HG02763 (cell line): Measurements from ENCODE around the gene HEPACAM2.
A peak's percentile ranks its signal among the peaks of the same experiment; 100 is the strongest.

Source experiments
- ATAC-seq: cut with Tn5 transposase; IDR thresholded peaks from one replicate; pipeline ENCODE4 v1.9.1; 2021; ENCODE audit warnings: mild to moderate bottlenecking, moderate library complexity; ENCODE audit not compliant: unreplicated experiment

Gene HEPACAM2

GRCh38 chr7:93226310-93226709, at the start of gene HEPACAM2:
Gene HEPACAM2 (minus strand): TSS chr7:93226469.
- ATAC-seq = no peak

DNA sequence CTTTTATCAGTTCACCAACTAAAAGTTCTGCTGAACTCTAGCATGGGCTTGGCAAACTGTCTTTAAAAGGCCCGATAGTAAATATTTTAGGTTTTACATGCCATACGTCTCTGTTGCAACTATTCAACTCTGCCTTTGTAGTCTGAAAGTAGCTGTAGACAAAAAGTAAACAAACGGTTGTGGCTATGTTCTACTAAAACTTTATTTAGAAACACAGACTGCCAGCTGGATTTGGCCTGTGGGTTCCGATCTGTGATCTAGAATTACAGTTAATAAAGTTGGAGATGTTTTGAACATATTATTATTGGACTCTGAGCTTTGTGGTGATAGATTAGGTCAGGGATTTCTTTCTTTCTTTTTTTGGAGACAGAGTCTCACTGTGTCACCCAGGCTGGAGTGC, 39.0 kb upstream of the HEPACAM2 start:
- ATAC-seq = no peak

GRCh38 chr7:93262535-93262934, 36.3 kb upstream of the HEPACAM2 start:
- ATAC-seq = no peak

DNA sequence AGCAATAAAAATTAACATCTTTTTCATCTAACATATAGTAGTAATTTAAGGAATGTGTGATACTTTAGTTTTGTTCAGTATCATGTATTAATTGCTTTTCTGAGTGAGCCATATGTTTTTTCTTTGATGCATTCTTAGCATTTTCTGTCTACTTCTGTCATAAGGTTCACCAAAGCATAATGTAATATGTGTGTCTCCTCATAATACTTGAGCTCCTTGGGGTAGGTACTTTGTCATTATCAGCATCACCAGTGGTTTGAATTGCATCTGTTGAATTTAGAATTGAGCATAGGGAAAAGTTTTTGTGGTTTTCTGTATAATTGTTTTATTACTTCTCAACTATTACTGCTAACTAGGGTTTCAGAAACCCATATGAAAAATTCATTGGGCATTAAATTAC, 32.4 kb upstream of the HEPACAM2 start:
- no peak for ATAC-seq

GRCh38 chr7:93249491-93250148, 23.4 kb upstream of the HEPACAM2 start:
- ATAC-seq = no peak

GRCh38 chr7:93245525-93246432, 19.5 kb upstream of the HEPACAM2 start:
- ATAC-seq = no peak

GRCh38 chr7:93242106-93242505, 15.8 kb upstream of the HEPACAM2 start:
- ATAC-seq = no peak

- ATAC-seq = no peak
Observed at GRCh38 chr7:93239824-93240223, 13.6 kb upstream of the HEPACAM2 start.

DNA sequence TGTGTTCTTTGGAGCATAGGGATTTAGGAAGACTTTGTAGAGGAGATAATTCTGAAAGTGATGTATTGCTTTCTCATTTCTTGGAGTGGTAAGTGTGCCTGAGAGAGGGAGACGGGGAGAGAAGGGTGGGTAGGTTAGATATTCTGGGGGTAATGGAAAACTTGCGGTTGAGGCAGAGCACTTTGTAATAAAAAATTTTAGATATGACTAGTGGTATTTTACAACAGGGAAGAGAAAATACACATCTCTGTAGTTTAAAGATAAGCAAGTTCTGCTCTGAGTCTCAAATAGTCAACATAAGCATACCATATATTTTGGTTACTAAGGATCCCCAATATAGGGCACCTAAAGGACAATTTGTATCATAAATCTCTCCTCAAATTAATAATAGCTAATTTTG, 12.5 kb upstream of the HEPACAM2 start:
- ATAC-seq = no peak

GRCh38 chr7:93238131-93238530, 11.9 kb upstream of the HEPACAM2 start:
- ATAC-seq = no peak

GRCh38 chr7:93235541-93235940, 9.3 kb upstream of the HEPACAM2 start:
- ATAC-seq = no peak

GRCh38 chr7:93232673-93233018, 6.4 kb upstream of the HEPACAM2 start:
- no peak for ATAC-seq

GRCh38 chr7:93231799-93232672, 5.8 kb upstream of the HEPACAM2 start, which contains the start of gene VPS50:
Gene VPS50 (plus strand): TSS chr7:93232366. CDS start chr7:93232468, 102 bp downstream.
- ATAC-seq = peak; percentile 99

DNA sequence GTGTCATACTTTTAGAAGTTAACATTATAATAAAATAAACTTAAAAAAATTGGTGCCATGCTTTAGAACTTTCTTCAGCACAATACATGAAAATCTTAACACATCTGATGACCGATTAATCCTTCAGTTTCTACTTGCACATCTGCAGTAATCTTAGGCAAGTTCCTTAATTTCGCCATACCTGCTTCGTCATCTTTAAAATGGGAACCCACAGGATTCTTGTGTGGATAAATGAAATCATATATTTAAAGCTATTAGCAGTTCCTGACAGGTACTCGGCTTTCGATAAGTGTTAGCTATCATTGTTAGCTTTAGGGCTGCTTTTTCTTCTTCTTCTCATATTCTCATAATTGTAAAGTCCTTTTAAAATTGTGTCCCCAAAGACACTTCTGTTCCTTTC, 5.0 kb upstream of the HEPACAM2 start:
- ATAC-seq = no peak

- no peak for ATAC-seq
Observed at GRCh38 chr7:93228302-93228701, 2.0 kb upstream of the HEPACAM2 start.

- ATAC-seq = no peak
Observed at GRCh38 chr7:93219868-93220267, 6.4 kb downstream of the HEPACAM2 start.

GRCh38 chr7:93218997-93219827, 7.1 kb downstream of the HEPACAM2 start:
- no peak for ATAC-seq

- no peak for ATAC-seq
Observed at GRCh38 chr7:93212881-93213280, 13.4 kb downstream of the HEPACAM2 start.

DNA sequence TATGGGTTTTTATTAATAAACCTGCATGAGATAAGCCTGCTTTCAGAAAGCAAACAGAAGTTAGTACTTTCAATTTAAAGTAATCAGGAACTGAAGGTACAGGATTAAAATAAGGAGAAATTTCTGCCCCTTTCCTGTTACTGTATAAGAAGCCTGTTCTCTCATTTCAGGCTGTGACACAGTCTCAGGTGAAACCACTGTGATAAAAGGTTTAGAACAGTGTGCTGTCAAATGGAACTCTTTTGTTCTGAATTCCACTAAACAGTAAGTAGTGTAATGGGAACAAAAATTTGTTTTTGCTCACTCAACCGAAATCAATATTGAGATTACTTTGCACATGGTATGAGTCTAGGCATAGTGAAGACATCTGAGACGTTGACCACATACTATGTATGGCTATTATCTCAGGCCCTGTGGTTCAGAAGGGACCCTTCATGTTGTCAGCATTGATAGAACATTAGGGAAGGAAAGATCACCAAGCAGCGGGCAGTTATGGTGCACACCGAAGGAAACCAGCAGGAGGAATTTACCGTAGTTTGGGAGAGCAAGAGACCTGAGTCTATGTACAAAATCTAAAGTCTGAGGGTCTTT, 14.9 kb downstream of the HEPACAM2 start:
- ATAC-seq = no peak

DNA sequence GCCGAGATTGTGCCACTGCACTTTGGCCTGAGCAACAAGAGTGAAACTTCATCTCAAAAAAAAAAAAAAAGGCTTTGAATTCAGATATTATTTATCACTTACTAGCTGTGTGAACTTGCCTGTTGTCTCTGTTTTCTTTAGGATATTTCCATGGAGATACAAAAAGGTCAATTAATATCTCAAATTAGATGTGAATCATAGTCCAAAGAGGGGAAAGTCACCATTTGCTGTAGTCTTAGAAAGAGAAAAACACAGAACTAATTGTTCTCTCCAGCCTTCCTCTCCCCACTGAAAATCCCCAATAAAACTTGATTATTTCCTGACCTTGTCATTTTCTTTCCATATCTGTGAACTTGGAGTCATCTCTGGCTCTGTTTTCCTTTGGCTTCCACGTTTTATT, 21.2 kb downstream of the HEPACAM2 start:
- no peak for ATAC-seq
